Measurements from ENCODE around the gene KRTAP12-4. TPM values are rescaled to one million over a fixed set of nuclear protein-coding genes. Genes with fewer than 3 reads are reported as not detected.

The KRTAP12-4 gene
- total RNA-seq, 3 donors from 2014 or later (not counting 1 experiment from before 2014, with no cell fraction given) = not detected

DNA sequence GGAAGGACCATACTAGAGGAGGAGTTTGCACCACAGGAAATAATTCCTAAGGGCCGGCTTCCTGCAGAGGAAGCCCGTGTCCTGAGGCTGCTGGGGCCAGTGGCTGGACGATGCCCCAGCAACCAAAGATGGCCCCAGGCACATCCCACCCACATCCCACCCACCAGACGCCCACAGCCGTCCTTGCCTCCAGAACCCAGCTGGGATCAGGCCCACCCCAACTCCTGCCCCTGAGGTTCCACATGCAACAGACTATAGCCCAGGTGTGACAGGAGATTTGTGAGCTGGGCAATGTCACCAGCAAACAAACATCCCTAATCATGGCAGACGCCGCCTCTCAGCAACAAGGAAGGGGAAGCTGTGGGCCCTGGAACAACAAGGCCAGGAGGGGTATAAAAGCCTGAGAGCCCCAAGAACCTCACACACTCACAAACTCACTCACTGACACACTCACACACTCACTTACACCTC is 27.8 kb downstream of the KRTAP12-4 start, which contains the start of gene KRTAP10-9:
KRTAP10-9 (plus strand) TSS at position 421 of the 471 bp plus-strand sequence. CDS start 79 bp downstream, outside the sequence.
- TF ChIP-seq, protein P1, sequence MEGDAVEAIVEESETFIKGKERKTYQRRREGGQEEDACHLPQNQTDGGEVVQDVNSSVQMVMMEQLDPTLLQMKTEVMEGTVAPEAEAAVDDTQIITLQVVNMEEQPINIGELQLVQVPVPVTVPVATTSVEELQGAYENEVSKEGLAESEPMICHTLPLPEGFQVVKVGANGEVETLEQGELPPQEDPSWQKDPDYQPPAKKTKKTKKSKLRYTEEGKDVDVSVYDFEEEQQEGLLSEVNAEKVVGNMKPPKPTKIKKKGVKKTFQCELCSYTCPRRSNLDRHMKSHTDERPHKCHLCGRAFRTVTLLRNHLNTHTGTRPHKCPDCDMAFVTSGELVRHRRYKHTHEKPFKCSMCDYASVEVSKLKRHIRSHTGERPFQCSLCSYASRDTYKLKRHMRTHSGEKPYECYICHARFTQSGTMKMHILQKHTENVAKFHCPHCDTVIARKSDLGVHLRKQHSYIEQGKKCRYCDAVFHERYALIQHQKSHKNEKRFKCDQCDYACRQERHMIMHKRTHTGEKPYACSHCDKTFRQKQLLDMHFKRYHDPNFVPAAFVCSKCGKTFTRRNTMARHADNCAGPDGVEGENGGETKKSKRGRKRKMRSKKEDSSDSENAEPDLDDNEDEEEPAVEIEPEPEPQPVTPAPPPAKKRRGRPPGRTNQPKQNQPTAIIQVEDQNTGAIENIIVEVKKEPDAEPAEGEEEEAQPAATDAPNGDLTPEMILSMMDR (IDR thresholded peaks at IDR 0.05) = no peak
- peaks cover 0 to 3% of the 10 kb centered on the region in 2 donors for H3K27me3 Mint-ChIP-seq (ENCODE audit: low read depth in 2 of 2)
- H3K4me3 Mint-ChIP-seq = peak within 1 kb of the TSS; percentile 71
- H3K4me1 Mint-ChIP-seq = peaks cover 43 to 59% of the 10 kb centered on the region in 2 donors
- peaks cover 37% of the 10 kb centered on the region for H3K36me3 Mint-ChIP-seq
- H3K4me1 ChIP-seq (ENCODE audit: control insufficient read depth, insufficient read depth, low read length) = peaks cover 56% of the 10 kb centered on the region
- H3K9me3 Mint-ChIP-seq = peaks cover 16 to 26% of the 10 kb centered on the region in 2 donors
- H3K27ac Mint-ChIP-seq = peak within 1 kb of the TSS; percentile 74 to 86
- no peak for ATAC-seq
- no peak within 1 kb of the TSS for H3K4me3 ChIP-seq (ENCODE audit: low read length)
- intact Hi-C loops (cut with micrococcal nuclease) = loop anchor here (2.0 to 10.0 kb wide), 2 partner anchors 32 to 88 kb away; partner anchors contain the start of gene TSPEAR
- peak within 1 kb of the TSS; percentile 8 for H3K27ac ChIP-seq (ENCODE audit: low read length)
- WGBS (ENCODE audit: insufficient coverage) = 53% methylated on average over 7 of the region's 7 CpGs
- H3K27me3 ChIP-seq (ENCODE audit: control insufficient read depth, insufficient read depth, low read length) = no peaks in the 10 kb centered on the region
- peaks cover 25% of the 10 kb centered on the region for H3K9me3 ChIP-seq (ENCODE audit: control insufficient read depth, insufficient read depth, low read length)
- no peak for DNase-seq
- H3K36me3 ChIP-seq (ENCODE audit: control insufficient read depth, insufficient read depth, low read length) = no peaks in the 10 kb centered on the region

DNA sequence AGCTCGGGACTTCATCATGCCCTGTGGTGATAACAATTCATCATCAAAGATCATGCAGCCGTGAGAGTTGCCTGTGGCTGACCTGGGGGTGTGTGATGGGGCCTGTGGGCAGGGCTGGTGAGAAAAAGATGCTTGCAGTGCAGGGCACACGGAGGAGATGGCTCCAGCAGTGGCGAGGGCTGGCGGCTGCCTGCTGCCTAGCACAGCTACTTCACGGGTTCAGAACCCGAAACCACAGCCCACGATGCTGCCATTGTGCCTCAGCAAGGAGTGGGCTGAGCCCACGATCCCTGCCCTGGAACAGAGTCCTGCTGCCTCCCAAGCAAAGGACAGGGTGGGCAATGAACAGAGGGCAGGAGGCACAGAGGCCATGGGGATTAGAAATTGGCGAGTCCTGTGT is 28.2 kb downstream of the KRTAP12-4 start:
- Mint-ChIP-seq H3K9me3 (peaks cover 14 to 23% of the 10 kb centered on the region in 2 donors), H3K27me3 (ENCODE audit: low read depth in 2 of 2) (peaks cover 0 to 3% of the 10 kb centered on the region in 2 donors)

DNA sequence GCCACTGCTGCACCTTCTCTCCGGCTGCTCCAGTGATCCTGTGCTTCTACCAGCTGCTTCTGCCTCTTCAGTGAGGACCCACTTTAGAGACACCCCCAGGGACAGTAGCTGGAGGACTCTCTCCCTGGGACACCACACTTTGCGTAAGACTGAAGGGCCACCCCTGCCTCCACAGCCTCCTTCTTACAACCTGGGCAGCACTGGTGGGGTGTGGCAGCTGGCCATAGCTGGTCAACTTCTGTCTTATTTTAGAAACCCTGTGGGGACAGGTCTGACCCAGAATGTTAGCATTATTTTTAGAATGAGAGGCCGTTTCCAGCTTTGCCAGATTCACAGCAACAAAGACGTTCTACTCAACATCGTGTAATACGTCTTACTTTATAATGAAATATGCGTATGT is 28.7 kb downstream of the KRTAP12-4 start:
- 92% methylated on average over 4 of the region's 7 CpGs for WGBS (ENCODE audit: insufficient coverage)
- TF ChIP-seq, protein P1 (IDR thresholded peaks at IDR 0.05) = no peak
- DNase-seq (no peak), ATAC-seq (peak in 1 of 3 donors; percentile 18)
- no peak overlapping the region for H3K4me3 ChIP-seq (ENCODE audit: low read length)
- peak overlapping the region; percentile 1 for H3K27ac ChIP-seq (ENCODE audit: low read length)
- peaks cover 56% of the 10 kb centered on the region for H3K4me1 ChIP-seq (ENCODE audit: control insufficient read depth, insufficient read depth, low read length)
- Mint-ChIP-seq H3K36me3 (peaks cover 29% of the 10 kb centered on the region), H3K9me3 (peaks cover 11 to 19% of the 10 kb centered on the region in 2 donors), H3K27ac (peak overlapping the region; percentile 74 to 86), H3K4me3 (peak overlapping the region; percentile 71), H3K27me3 (ENCODE audit: low read depth in 2 of 2) (peaks cover 0 to 3% of the 10 kb centered on the region in 2 donors), H3K4me1 (peaks cover 40 to 58% of the 10 kb centered on the region in 2 donors)
- intact Hi-C loops (cut with micrococcal nuclease) = loop anchor here (2.0 to 10.0 kb wide), 2 partner anchors 33 to 89 kb away; partner anchors contain the start of gene TSPEAR
- no peaks in the 10 kb centered on the region for H3K27me3 ChIP-seq (ENCODE audit: control insufficient read depth, insufficient read depth, low read length)
- H3K36me3 ChIP-seq (ENCODE audit: control insufficient read depth, insufficient read depth, low read length) = no peaks in the 10 kb centered on the region
- H3K9me3 ChIP-seq (ENCODE audit: control insufficient read depth, insufficient read depth, low read length) = peaks cover 20% of the 10 kb centered on the region

More for the DNA sequence above, 28.2 kb downstream of the KRTAP12-4 start:
- WGBS (ENCODE audit: insufficient coverage) = 36% methylated on average over 10 of the region's 10 CpGs
- H3K4me1 Mint-ChIP-seq = peaks cover 43 to 59% of the 10 kb centered on the region in 2 donors
- intact Hi-C loops (cut with micrococcal nuclease) = loop anchor here (2.0 to 10.0 kb wide), 2 partner anchors 33 to 89 kb away; partner anchors contain the start of gene TSPEAR
- H3K27ac Mint-ChIP-seq = peak overlapping the region; percentile 74 to 86
- Histone ChIP-seq H3K36me3 (ENCODE audit: control insufficient read depth, insufficient read depth, low read length) (no peaks in the 10 kb centered on the region), H3K4me1 (ENCODE audit: control insufficient read depth, insufficient read depth, low read length) (peaks cover 56% of the 10 kb centered on the region), H3K9me3 (ENCODE audit: control insufficient read depth, insufficient read depth, low read length) (peaks cover 23% of the 10 kb centered on the region), H3K27me3 (ENCODE audit: control insufficient read depth, insufficient read depth, low read length) (no peaks in the 10 kb centered on the region), H3K4me3 (ENCODE audit: low read length) (no peak overlapping the region), H3K27ac (ENCODE audit: low read length) (peak overlapping the region; percentile 8)
- TF ChIP-seq, protein P1 (IDR thresholded peaks at IDR 0.05) = no peak
- H3K4me3 Mint-ChIP-seq = peak overlapping the region; percentile 71
- ATAC-seq (peak; percentile 86 to 99 (median 95)), DNase-seq (peak; percentile 65 to 66)
- H3K36me3 Mint-ChIP-seq = peaks cover 32% of the 10 kb centered on the region
